Nephron (organoid): ENCODE data around the gene ANKRD10.

Source experiments
- H3K27ac Mint-ChIP-seq, 3 experiments: 2 replicates each; pipeline ENCODE4 v1.8.0; 2020; ENCODE audit warnings: mixed read lengths in 3 of 3, mild to moderate bottlenecking in 2 of 3, moderate library complexity in 1 of 3
- H3K27me3 Mint-ChIP-seq: 2 replicates; pipeline ENCODE4 v1.8.0; 2021; ENCODE audit warnings: low read depth, mild to moderate bottlenecking, moderate library complexity, mixed read lengths
- H3K36me3 Mint-ChIP-seq: 2 replicates; pipeline ENCODE4 v1.8.0; 2020; ENCODE audit warnings: low read depth, mixed read lengths
- H3K4me1 Mint-ChIP-seq: 2 replicates; pipeline ENCODE4 v1.8.0; 2020; ENCODE audit warnings: mixed read lengths
- H3K4me3 Mint-ChIP-seq, 3 experiments: 2 replicates each; pipeline ENCODE4 v1.8.0; 2020; ENCODE audit warnings: mild to moderate bottlenecking in 3 of 3, mixed read lengths in 3 of 3, moderate library complexity in 2 of 3
- H3K9me3 Mint-ChIP-seq: 2 replicates; pipeline ENCODE4 v1.8.0; 2020; ENCODE audit warnings: mixed read lengths
- CTCF ChIP-seq, 3 experiments: fragments of 200-600 bp; sonication (generic); IDR thresholded peaks; one replicate each; pipeline ENCODE4 v1.5.0; 2021; ENCODE audit warnings: antibody characterized with exemption in 3 of 3; ENCODE audit not compliant: unreplicated experiment in 3 of 3

The ANKRD10 gene

GRCh38 chr13:110875241-110875640, 39.6 kb downstream of the ANKRD10 start:
- Mint-ChIP-seq H3K9me3 (no peaks in the 10 kb centered on the region), H3K36me3 (peaks cover 7% of the 10 kb centered on the region), H3K4me1 (peaks cover 15% of the 10 kb centered on the region), H3K27me3 (peaks cover 4% of the 10 kb centered on the region), H3K27ac (peak overlapping the region in 2 of 3 experiments; percentile 27 to 36), H3K4me3 (peak overlapping the region; percentile 79 to 80 (median 80))
- TF ChIP-seq CTCF (IDR thresholded peaks at IDR 0.05; ENCODE audit: unreplicated experiment in 3 of 3) = no peak

DNA sequence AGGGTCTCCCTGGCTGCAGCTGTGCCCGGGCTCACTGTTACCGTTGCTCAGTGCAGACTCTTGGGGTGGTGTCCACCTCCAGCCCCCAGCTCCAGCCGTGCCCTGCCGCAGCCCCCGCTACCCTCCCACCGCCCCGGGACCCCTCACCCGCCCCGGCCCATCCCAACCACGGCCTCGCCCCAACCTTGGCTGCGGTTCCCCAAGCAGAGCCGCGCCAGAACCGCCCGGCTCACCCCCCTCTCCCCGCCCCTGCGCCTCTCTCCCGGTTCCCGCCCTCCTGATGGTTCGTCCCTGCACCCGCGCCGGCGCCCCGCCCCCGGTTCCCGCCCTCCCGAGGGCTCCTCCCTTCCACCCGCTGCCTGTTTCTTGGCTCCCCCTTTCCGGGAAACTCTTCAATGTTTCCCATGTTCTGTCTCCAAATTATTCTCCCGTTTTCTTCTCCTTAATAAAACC, 40.3 kb downstream of the ANKRD10 start:
- peaks cover 3% of the 10 kb centered on the region for H3K36me3 Mint-ChIP-seq
- peaks cover 15% of the 10 kb centered on the region for H3K4me1 Mint-ChIP-seq
- H3K4me3 Mint-ChIP-seq = peak overlapping the region; percentile 79 to 80 (median 80)
- H3K9me3 Mint-ChIP-seq = no peaks in the 10 kb centered on the region
- peak overlapping the region; percentile 8 to 36 (median 27) for H3K27ac Mint-ChIP-seq
- TF ChIP-seq CTCF (IDR thresholded peaks at IDR 0.05; ENCODE audit: unreplicated experiment in 3 of 3) = no peak
- H3K27me3 Mint-ChIP-seq = peaks cover 4% of the 10 kb centered on the region

DNA sequence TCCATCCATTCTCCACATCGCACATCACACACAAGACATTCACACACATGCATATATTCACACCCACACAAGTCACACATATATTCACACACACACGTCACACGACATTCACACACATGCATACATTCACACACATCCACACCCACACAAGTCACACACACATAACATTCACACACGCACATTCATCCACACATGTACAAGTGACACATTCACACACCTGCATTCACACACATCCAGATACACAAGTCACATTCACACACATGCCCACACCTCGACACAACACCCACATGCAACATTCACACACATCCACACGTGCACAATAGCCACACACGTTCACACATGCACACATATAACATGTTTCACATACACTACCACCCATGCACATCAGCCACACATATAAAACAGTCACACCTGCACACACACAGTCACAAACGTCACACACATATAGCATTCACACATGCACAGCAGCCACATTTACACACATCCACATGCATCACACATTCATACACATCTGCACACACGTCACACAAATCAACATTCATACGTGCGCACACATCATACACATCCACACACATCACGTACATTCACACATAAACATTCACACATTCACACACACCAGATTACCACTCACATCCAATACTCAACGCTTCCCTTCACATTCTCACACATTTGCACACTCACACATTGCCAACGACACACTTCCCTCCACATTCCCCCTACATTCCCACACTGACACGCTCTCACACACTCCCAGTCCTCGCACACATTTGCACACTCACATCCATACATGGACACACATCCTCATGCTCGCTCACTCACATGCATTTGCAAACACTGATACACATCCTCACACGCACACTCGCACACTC, 41.0 kb downstream of the ANKRD10 start:
- TF ChIP-seq CTCF (IDR thresholded peaks at IDR 0.05; ENCODE audit: unreplicated experiment in 3 of 3) = no peak
- H3K4me3 Mint-ChIP-seq = no peak overlapping the region
- no peak overlapping the region for H3K27ac Mint-ChIP-seq
- H3K4me1 Mint-ChIP-seq = peaks cover 15% of the 10 kb centered on the region
- peaks cover 3% of the 10 kb centered on the region for H3K36me3 Mint-ChIP-seq
- no peaks in the 10 kb centered on the region for H3K9me3 Mint-ChIP-seq
- peaks cover 4% of the 10 kb centered on the region for H3K27me3 Mint-ChIP-seq

DNA sequence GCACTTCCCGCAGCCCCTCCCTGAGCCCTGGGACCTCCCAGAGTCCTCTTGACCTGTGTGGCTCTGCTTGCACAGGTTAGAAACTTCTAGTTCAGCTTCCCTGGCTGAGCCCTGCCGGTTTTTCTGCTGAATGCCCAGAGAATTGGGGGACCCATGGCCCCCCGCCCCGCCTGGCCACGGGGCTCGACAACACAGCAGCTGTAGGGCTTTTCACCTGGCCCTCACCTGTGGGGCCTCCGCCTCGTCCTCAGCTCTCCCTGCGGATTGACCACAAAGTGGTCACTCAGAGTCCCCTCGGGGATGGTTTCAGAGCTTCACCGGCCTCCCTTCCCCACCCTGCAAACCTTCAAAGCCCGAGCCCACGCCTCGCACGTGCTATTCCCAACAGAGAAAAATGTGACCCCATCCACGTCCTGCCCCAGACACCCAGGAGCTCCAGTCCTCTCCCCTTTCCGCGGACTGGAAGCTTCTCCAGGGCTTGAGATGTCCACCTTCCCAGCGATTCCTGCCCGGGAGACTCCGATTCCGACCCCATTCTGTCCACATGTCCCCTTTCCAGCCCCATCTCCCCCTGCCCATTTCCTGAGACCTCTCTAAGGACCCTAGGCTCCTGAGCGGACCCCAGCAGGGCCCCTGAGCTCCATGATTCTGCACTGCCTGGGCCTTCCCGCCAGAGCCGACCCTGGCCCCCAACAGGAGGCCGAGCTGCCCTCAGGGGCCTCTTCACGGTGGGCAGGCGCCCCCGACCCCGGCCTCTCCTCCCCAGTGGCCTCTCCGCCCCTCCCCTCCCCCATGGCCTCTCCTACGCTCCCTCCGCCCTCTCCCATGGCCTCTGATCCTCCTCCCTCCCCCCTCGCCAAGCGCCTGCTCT, 41.9 kb downstream of the ANKRD10 start:
- H3K4me3 Mint-ChIP-seq = peak overlapping the region in 2 of 3 experiments; percentile 10 to 30
- H3K27me3 Mint-ChIP-seq = peaks cover 4% of the 10 kb centered on the region
- H3K9me3 Mint-ChIP-seq = no peaks in the 10 kb centered on the region
- TF ChIP-seq CTCF (IDR thresholded peaks at IDR 0.05; ENCODE audit: unreplicated experiment in 3 of 3) = no peak
- H3K4me1 Mint-ChIP-seq = peaks cover 15% of the 10 kb centered on the region
- H3K27ac Mint-ChIP-seq = no peak overlapping the region
- H3K36me3 Mint-ChIP-seq = no peaks in the 10 kb centered on the region

- H3K27me3 Mint-ChIP-seq = peaks cover 4% of the 10 kb centered on the region
- peaks cover 10% of the 10 kb centered on the region for H3K4me1 Mint-ChIP-seq
- H3K4me3 Mint-ChIP-seq = no peak overlapping the region
- no peak for TF ChIP-seq CTCF (IDR thresholded peaks at IDR 0.05; ENCODE audit: unreplicated experiment in 3 of 3)
- H3K36me3 Mint-ChIP-seq = no peaks in the 10 kb centered on the region
- H3K9me3 Mint-ChIP-seq = no peaks in the 10 kb centered on the region
- H3K27ac Mint-ChIP-seq = no peak overlapping the region
These were observed 42.7 kb downstream of the ANKRD10 start for GRCh38 chr13:110872034-110872767.
